H9 (cell line): ENCODE data around the gene AFMID. TPM values are rescaled to one million over a fixed set of nuclear protein-coding genes. Genes with fewer than 3 reads are reported as not detected.

ENCODE experiments used
- DNase-seq: peaks from one replicate; pipeline ENCODE4 v3.0.0-alpha.2; 2017
- H2AFZ ChIP-seq: one replicate; pipeline ENCODE4 v1.6.1; 2013; ENCODE audit warnings: mild to moderate bottlenecking, low read length, control low read depth, moderate library complexity
- H2AK5ac ChIP-seq: 2 replicates; pipeline ENCODE4 v1.6.1; 2013; ENCODE audit warnings: low read length, control low read depth, mixed read lengths; ENCODE audit not compliant: insufficient read length
- H2BK120ac ChIP-seq: one replicate; pipeline ENCODE4 v1.6.1; 2013; ENCODE audit warnings: low read depth, mild to moderate bottlenecking, low read length, control low read depth, inconsistent platforms; ENCODE audit not compliant: poor library complexity, severe bottlenecking
- H2BK12ac ChIP-seq: 2 replicates; pipeline ENCODE4 v1.6.1; 2013; ENCODE audit warnings: low read length, control low read depth, mixed read lengths, low read depth; ENCODE audit not compliant: insufficient read length
- H2BK15ac ChIP-seq: 2 replicates; pipeline ENCODE4 v1.6.1; 2013; ENCODE audit warnings: low read depth, low read length, control low read depth
- H2BK20ac ChIP-seq: one replicate; pipeline ENCODE4 v1.6.1; 2013; ENCODE audit warnings: low read depth, mild to moderate bottlenecking, low read length, control low read depth, inconsistent platforms; ENCODE audit not compliant: poor library complexity, severe bottlenecking
- H2BK5ac ChIP-seq: 2 replicates; pipeline ENCODE4 v1.6.1; 2013; ENCODE audit warnings: low read length, control low read depth, mixed read lengths; ENCODE audit not compliant: insufficient read length
- H3K14ac ChIP-seq: 2 replicates; pipeline ENCODE4 v1.6.1; 2013; ENCODE audit warnings: low read length, control low read depth; ENCODE audit not compliant: insufficient read depth
- H3K18ac ChIP-seq: 2 replicates; pipeline ENCODE4 v1.6.1; 2013; ENCODE audit warnings: low read depth, mild to moderate bottlenecking, mixed read lengths, low read length, control low read depth; ENCODE audit not compliant: insufficient read length
- H3K23ac ChIP-seq: 2 replicates; pipeline ENCODE4 v1.6.1; 2013; ENCODE audit warnings: low read length, control low read depth, mixed read lengths, low read depth; ENCODE audit not compliant: insufficient read length
- H3K23me2 ChIP-seq: 2 replicates; pipeline ENCODE4 v1.6.1; 2013; ENCODE audit warnings: low read depth, mild to moderate bottlenecking, mixed read lengths, low read length, control low read depth; ENCODE audit not compliant: insufficient read length, poor library complexity, severe bottlenecking
- H3K27ac ChIP-seq: 2 replicates; pipeline ENCODE4 v1.5.1; 2013; ENCODE audit warnings: low read length, control low read depth, mixed read lengths, low read depth; ENCODE audit not compliant: insufficient read length
- H3K27me3 ChIP-seq: 2 replicates; pipeline ENCODE4 v1.6.1; 2013; ENCODE audit warnings: low read length, control low read depth, inconsistent platforms; ENCODE audit not compliant: insufficient read depth
- H3K4ac ChIP-seq: 2 replicates; pipeline ENCODE4 v1.6.1; 2013; ENCODE audit warnings: low read depth, mild to moderate bottlenecking, control low read depth, inconsistent platforms, low read length, moderate library complexity
- H3K4me1 ChIP-seq: 2 replicates; pipeline ENCODE4 v1.6.1; 2013; ENCODE audit warnings: low read length, control low read depth, inconsistent platforms; ENCODE audit not compliant: insufficient read depth
- H3K4me2 ChIP-seq: 2 replicates; pipeline ENCODE4 v1.6.1; 2013; ENCODE audit warnings: low read length, control low read depth, mixed read lengths; ENCODE audit not compliant: insufficient read length, insufficient read depth
- H3K56ac ChIP-seq: 2 replicates; pipeline ENCODE4 v1.6.1; 2013; ENCODE audit warnings: low read depth, mild to moderate bottlenecking, mixed read lengths, low read length, control low read depth; ENCODE audit not compliant: insufficient read length
- H3K79me1 ChIP-seq: 2 replicates; pipeline ENCODE4 v1.6.1; 2013; ENCODE audit warnings: low read depth, mild to moderate bottlenecking, moderate library complexity, low read length, control low read depth, inconsistent platforms; ENCODE audit not compliant: insufficient read depth, poor library complexity, severe bottlenecking
- H3K79me2 ChIP-seq: 2 replicates; pipeline ENCODE4 v1.6.1; 2013; ENCODE audit warnings: low read length, control low read depth, inconsistent platforms; ENCODE audit not compliant: insufficient read depth
- H3K9ac ChIP-seq: 2 replicates; pipeline ENCODE4 v1.6.1; 2013; ENCODE audit warnings: low read length, control low read depth, mixed read lengths; ENCODE audit not compliant: insufficient read length; ENCODE audit errors: extremely low read depth
- H3K9me3 ChIP-seq: one replicate; pipeline ENCODE4 v1.6.1; 2013; ENCODE audit warnings: low read depth, low read length, inconsistent platforms; ENCODE audit not compliant: control insufficient read depth
- H3T11ph ChIP-seq: one replicate; pipeline ENCODE4 v1.6.1; 2013; ENCODE audit warnings: mild to moderate bottlenecking, low read length, control low read depth, inconsistent platforms
- H4K20me1 ChIP-seq: one replicate; pipeline ENCODE4 v1.6.1; 2013; ENCODE audit not compliant: control insufficient read depth, insufficient read length, insufficient read depth
- H4K5ac ChIP-seq: 2 replicates; pipeline ENCODE4 v1.6.1; 2013; ENCODE audit warnings: low read depth, mild to moderate bottlenecking, mixed read lengths, low read length, control low read depth; ENCODE audit not compliant: insufficient read length
- H4K8ac ChIP-seq: replicated peaks from 2 replicates; pipeline ENCODE4 v1.6.1; 2013; ENCODE audit warnings: low read length, control low read depth, mixed read lengths, low read depth; ENCODE audit not compliant: insufficient read length
- H4K91ac ChIP-seq: 2 replicates; pipeline ENCODE4 v1.6.1; 2013; ENCODE audit warnings: low read depth, mild to moderate bottlenecking, moderate library complexity, mixed read lengths, low read length, control low read depth; ENCODE audit not compliant: insufficient read length
- H3K27ac Mint-ChIP-seq, 3 experiments: 2 replicates in 2 of 3; 3 replicates in 1 of 3; pipeline ENCODE4 v1.8.0; 2020 to 2021; ENCODE audit warnings: mixed read lengths in 3 of 3, mild to moderate bottlenecking in 1 of 3, moderate library complexity in 1 of 3
- H3K27me3 Mint-ChIP-seq: 2 replicates; pipeline ENCODE4 v1.8.0; 2021; ENCODE audit warnings: low read depth, mild to moderate bottlenecking, moderate library complexity, mixed read lengths
- H3K36me3 Mint-ChIP-seq, 3 experiments: 2 replicates in 2 of 3; 3 replicates in 1 of 3; pipeline ENCODE4 v1.8.0; 2020 to 2021; ENCODE audit warnings: low read depth in 3 of 3, mixed read lengths in 3 of 3; ENCODE audit not compliant: insufficient read depth in 1 of 3
- H3K4me1 Mint-ChIP-seq, 2 experiments: 2 replicates each; pipeline ENCODE4 v1.8.0; 2020; ENCODE audit warnings: mixed read lengths in 2 of 2
- H3K4me3 Mint-ChIP-seq, 2 experiments: 2 replicates in 1 of 2; 3 replicates in 1 of 2; pipeline ENCODE4 v1.8.0; 2020 to 2021; ENCODE audit warnings: mild to moderate bottlenecking in 2 of 2, mixed read lengths in 2 of 2, moderate library complexity in 1 of 2
- H3K9me3 Mint-ChIP-seq, 2 experiments: 2 replicates in 1 of 2; 3 replicates in 1 of 2; pipeline ENCODE4 v1.8.0; 2020; ENCODE audit warnings: mild to moderate bottlenecking in 2 of 2, mixed read lengths in 2 of 2, moderate library complexity in 1 of 2
- whole genome bisulfite sequencing: extraction: QIAGEN DNeasy Blood & Tissue Kit; methylation state at CpG from one replicate; pipeline ENCODE4 v1.1.7; 2013; ENCODE audit warnings: missing lambda C conversion rate, low lambda C conversion rate, mixed read lengths; ENCODE audit not compliant: insufficient read length; ENCODE audit errors: extremely low coverage; 5-methylcytosine and 5-hydroxymethylcytosine counted together
- total RNA-seq: library from RNA; stranded (reverse); gene quantifications from 2 replicates; pipeline ENCODE4 v1.2.1, GENCODE V29; 2021
- TF ChIP-seq, protein P1 (sequence below): fragments of 200-600 bp; sonication (generic); conservative IDR thresholded peaks from 3 replicates; pipeline ENCODE4 v1.8.0; 2021; ENCODE audit warnings: antibody characterized with exemption, mild to moderate bottlenecking

Gene AFMID
- total RNA-seq, 1 experiment from 2014 or later = 64.1 TPM

DNA sequence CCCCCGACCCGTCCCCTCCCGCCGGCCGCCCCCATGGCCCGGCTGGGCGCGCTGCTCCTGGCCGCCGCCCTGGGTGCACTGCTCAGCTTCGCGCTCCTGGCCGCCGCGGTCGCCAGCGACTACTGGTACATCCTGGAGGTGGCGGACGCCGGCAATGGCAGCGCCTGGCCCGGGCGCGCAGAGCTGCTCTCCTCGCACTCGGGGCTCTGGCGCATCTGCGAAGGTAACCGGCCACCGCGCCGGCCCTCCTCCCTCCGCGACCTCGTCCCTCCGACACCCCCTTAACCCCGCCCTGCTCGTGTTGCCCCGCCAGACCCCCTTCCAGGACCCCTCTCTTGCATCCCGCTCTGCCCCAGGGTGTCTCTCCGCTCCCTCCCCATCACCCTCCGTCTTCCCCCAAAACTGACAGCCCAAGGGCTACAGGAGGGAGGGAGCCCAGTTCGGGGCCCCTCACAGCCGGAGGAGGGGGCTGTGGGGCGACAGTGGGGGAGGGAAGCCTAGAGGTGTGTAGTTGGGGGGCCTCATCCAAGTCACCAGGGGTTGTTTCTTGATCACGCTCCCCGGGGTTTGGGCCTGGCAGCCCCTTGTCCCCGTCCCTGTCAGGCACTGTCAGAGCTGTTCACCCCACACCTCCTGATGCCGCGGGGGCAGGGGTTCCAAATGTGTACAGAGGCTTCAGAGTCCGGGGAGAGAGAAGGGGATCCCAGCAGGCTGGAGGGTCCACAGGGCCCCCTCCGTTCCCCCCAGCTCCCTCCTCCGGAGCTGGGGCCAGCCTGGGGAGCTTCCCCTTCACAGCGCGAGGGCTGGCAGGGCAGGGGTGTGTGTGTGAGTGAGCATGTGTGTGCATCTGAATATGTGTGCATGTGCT is 45.1 kb downstream of the AFMID start:
- Histone ChIP-seq H3K79me2 (no peaks in the 10 kb centered on the region), H3K14ac (no peak overlapping the region; the same call in 1 of the 2 replicates), H2BK15ac (no peak overlapping the region), H4K20me1 (no peaks in the 10 kb centered on the region), H3K27ac (no peak overlapping the region), H3K9ac (no peak overlapping the region), H2BK20ac (no peak overlapping the region), H4K8ac (no peak overlapping the region), H4K91ac (no peak overlapping the region), H2BK120ac (no peak overlapping the region), H3K27me3 (peaks cover 6% of the 10 kb centered on the region; the same call in 1 of the 2 replicates), H3T11ph (no peak overlapping the region), H3K4me1 (no peaks in the 10 kb centered on the region), H2BK5ac (no peak overlapping the region), H2BK12ac (no peak overlapping the region), H3K56ac (no peak overlapping the region), H3K9me3 (no peaks in the 10 kb centered on the region), H3K79me1 (no peaks in the 10 kb centered on the region), H2AFZ (no peak overlapping the region), H4K5ac (no peak overlapping the region), H2AK5ac (no peak overlapping the region), H3K23ac (no peak overlapping the region), H3K18ac (no peak overlapping the region), H3K4ac (no peak overlapping the region), H3K23me2 (no peaks in the 10 kb centered on the region), H3K4me2 (peak overlapping the region; percentile 70)
- peaks cover 0 to 11% of the 10 kb centered on the region in 2 experiments; a peak in 2 of 4 replicates for H3K4me1 Mint-ChIP-seq
- whole genome bisulfite sequencing = no CpG with 5 or more reads among the region's 55 CpGs
- no peak overlapping the region for H3K27ac Mint-ChIP-seq
- TF ChIP-seq, protein P1, sequence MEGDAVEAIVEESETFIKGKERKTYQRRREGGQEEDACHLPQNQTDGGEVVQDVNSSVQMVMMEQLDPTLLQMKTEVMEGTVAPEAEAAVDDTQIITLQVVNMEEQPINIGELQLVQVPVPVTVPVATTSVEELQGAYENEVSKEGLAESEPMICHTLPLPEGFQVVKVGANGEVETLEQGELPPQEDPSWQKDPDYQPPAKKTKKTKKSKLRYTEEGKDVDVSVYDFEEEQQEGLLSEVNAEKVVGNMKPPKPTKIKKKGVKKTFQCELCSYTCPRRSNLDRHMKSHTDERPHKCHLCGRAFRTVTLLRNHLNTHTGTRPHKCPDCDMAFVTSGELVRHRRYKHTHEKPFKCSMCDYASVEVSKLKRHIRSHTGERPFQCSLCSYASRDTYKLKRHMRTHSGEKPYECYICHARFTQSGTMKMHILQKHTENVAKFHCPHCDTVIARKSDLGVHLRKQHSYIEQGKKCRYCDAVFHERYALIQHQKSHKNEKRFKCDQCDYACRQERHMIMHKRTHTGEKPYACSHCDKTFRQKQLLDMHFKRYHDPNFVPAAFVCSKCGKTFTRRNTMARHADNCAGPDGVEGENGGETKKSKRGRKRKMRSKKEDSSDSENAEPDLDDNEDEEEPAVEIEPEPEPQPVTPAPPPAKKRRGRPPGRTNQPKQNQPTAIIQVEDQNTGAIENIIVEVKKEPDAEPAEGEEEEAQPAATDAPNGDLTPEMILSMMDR = no peak
- DNase-seq = peak; percentile 75
- H3K27me3 Mint-ChIP-seq = peaks cover 51% of the 10 kb centered on the region
- H3K4me3 Mint-ChIP-seq = peak overlapping the region; percentile 61 to 84
- H3K9me3 Mint-ChIP-seq = no peaks in the 10 kb centered on the region
- H3K36me3 Mint-ChIP-seq = no peaks in the 10 kb centered on the region
